Effector CD4-positive, alpha-beta T cell (primary cell): Measurements from ENCODE around the gene OPA1.
"Not testable (repeated sequence)": the region's sequence is repeated elsewhere in the genome, so short reads cannot be mapped to it uniquely, and the experiment has no call there.

Experiments used
- DNase-seq: peaks from one replicate; pipeline ENCODE4 v3.0.0-alpha.2; 2020

Gene OPA1

GRCh38 chr3:193593668-193594030, 641 bp downstream of the OPA1 start:
- peak; percentile 14 for DNase-seq

DNA sequence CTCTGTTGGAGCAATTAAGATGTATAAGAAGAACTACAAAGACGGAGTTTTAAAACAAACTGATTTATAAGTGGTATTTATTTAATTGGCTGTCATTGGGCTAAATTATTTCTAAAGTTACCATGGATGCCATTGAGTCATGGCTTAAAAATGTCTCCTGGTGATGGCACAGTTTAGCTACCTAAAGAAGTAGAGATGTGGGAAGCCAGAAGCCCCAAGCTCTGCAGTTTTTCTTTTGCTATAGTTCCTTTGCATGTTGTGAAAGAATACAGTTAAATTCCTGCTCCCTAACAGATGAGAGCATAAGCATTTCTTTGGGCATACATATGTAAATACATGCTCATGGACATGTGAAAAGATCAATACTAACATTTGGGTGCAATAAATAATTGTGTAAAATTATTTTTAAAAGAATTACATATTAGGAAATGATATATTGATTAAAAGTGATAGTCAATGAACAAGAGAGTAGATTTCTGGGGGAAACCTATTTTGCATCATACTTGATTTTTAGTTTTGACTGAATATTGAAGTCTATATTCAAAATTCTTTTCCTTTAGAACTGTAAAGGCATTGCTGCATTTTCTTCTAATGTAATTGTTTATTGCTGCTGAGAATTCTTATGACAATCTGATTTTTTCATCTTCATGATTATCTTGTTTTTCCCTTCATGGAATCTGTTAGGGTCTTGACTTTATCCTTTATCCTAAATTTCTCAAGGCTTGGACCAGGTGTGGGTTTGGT, 2.1 kb downstream of the OPA1 start:
- no peak for DNase-seq

- no peak for DNase-seq
Observed at GRCh38 chr3:193595939-193596487, 3.0 kb downstream of the OPA1 start.

- DNase-seq, result no peak
Observed at GRCh38 chr3:193598202-193598601, 5.2 kb downstream of the OPA1 start.

- no peak for DNase-seq
Observed at GRCh38 chr3:193599393-193599792, 6.4 kb downstream of the OPA1 start.

DNA sequence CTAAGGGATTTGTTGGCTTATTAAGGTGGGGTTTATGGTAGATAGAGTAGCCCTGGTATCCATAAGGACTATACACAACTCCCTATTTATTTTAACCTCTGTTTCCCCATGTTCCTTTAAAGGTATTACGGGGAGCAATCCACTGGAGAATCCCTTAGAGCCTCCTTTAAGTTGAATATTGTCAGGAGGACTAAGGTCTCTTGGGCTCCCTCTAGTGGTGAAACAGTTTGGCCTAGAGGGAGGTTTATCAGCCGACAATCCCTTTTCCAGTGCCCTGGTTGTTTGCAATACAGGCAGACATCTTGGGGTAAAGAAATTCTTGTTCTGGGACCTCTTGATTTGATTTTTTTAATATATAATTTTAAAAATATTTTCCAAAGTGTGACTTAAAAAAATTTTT, 12.9 kb downstream of the OPA1 start:
- peak; percentile 53 for DNase-seq

DNA sequence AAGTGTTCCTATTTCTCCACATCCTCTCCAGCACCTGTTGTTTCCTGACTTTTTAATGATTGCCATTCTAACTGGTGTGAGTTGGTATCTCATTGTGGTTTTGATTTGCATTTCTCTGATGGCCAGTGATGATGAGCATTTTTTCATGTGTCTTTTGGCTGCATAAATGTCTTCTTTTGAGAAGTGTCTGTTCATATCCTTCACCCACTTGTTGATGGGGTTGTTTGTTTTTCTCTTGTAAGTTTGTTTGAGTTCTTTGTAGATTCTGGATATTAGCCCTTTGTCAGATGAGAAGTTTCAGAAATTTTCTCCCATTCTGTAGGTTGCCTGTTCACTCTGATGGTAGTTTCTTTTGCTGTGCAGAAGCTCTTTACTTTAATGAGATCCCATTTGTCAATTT, 13.9 kb downstream of the OPA1 start:
- DNase-seq, result not testable (repeated sequence)

DNA sequence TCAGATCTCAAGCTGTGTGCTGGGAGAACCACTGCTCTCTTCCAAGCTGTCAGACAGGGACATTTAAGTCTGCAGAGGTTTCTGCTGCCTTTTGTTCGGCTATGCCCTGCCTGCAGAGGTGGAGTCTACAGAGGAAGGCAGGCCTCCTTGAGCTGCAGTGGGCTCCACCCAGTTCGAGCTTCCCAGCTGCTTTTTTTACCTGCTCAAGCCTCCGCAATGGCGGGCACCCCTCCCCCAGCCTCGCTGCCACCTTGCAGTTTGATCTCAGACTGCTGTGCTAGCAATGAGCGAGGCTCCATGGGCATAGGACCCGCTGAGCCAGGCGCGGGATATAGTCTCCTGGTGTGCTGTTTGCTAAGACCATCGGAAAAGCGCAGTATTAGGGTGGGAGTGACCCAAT, 17.5 kb downstream of the OPA1 start:
- DNase-seq, result not testable (repeated sequence)

GRCh38 chr3:193614430-193614829, 21.4 kb downstream of the OPA1 start:
- no peak for DNase-seq

GRCh38 chr3:193617628-193618027, 24.6 kb downstream of the OPA1 start:
- no peak for DNase-seq

GRCh38 chr3:193620057-193620456, 27.0 kb downstream of the OPA1 start:
- DNase-seq, result no peak

GRCh38 chr3:193620650-193621049, 27.6 kb downstream of the OPA1 start:
- no peak for DNase-seq

DNA sequence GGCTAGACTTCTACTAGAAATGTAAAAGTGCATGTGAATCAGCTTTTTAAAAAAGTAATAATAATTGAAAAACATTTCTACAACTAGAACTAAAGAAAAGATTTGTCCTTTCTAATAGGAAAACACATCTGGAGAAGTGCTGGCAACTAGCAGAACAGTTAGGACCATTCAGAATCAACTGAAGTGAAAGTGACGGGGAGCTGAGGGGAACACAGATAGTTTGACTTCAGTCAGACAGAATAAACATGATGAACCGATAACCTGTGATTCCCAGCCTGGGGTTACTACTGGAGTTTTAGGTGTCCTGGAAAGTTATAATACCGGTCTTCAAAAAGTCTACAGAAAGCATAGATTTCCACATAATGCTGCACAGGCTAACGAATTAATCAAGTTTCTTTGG, 28.1 kb downstream of the OPA1 start:
- no peak for DNase-seq

DNA sequence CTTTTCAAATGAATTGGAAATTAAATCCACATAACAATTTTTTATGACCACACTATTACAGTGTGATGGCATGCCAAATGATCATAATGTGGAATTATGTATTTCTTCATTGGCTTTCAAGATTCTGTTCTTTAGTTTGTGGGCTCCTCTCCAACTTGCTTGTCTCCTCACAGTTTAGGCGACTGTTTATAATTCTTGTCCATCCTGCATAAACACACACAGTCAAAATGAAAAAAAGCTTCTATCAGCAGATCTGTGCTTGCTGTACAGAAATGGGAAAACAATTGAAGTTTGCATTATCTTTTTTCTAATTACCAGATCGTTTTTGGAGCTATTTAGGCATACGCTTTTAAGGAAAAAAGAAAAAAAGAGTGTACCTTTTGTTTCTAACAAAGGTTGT, 37.0 kb downstream of the OPA1 start:
- DNase-seq, result no peak

DNA sequence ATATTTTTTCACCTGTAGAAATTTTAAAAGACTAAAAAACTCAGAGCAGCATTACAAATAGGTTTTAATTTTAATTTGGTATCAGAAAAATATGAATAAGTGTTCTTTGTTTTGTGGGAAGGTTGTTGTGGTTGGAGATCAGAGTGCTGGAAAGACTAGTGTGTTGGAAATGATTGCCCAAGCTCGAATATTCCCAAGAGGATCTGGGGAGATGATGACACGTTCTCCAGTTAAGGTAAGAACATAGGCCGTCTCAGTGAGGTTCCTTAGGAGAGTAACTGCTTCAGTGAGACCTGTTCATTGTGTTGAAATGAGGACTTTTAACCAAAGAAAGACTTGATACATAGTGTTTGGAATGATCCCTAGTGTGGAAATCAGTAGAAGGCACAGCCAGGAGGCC, 44.8 kb downstream of the OPA1 start:
- DNase-seq, result no peak

DNA sequence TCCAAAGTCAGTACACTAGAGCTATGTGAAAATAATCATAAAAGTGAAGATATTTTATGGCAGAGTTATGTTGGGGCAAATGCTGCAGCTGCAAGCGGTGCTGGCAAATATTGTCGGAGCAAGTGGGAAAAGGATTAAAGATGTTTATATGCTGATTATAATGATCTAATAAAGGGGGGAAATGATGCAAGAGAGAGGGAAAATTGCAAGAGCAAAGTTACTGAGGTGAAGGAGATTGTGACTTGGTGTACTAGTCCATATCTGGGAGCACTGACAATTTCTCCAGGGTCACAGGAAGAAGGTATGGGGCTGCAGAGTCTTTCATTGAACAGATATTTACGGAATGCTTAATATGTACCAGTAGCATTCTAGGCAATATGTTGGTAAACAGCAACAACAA, 45.8 kb downstream of the OPA1 start:
- no peak for DNase-seq

GRCh38 chr3:193640165-193640715, 47.2 kb downstream of the OPA1 start:
- no peak for DNase-seq

- no peak for DNase-seq
Observed at GRCh38 chr3:193640728-193641439, 47.9 kb downstream of the OPA1 start.

DNA sequence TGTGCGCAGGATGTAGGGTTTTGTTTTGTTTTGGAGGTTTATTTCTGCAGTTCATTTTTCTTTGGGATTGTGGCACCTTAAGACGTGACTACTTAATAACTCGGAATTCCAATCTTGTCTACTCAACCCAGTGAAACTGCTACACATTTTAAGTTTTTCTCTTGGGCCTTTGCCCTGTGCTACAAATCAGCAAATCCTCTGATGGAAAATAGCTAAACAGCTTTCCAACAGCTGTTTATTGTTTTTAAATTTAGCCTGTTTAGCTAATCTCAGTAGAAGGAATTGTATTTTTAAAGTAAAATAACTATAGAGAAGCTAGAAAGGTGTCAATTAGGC, 48.4 kb downstream of the OPA1 start:
- DNase-seq, result no peak

GRCh38 chr3:193645806-193646205, 52.8 kb downstream of the OPA1 start:
- DNase-seq, result no peak

DNA sequence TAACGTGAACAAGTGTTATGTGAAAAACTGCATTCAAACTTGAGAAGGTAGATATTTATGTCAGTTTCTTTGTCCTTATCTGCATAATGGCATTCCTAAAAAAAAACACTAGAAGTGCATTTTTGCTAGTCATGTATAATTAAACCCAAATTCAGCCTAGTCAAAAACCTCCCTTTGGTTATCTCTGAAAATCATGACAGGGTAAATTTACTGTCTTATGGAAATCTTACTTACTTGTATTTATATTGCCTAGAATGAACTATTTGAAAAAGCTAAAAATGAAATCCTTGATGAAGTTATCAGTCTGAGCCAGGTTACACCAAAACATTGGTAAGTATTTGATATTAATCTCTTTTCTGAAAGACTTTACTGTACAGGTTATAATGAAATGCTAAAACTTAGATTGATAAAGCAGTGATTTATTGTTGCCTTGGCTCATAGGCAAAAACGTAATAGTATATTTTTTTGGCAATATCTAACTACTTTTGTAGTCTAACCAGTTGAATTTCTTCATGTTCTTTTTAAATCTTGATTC, 55.6 kb downstream of the OPA1 start:
- no peak for DNase-seq

GRCh38 chr3:193650585-193650984, 57.6 kb downstream of the OPA1 start:
- no peak for DNase-seq

GRCh38 chr3:193655831-193656433, 62.9 kb downstream of the OPA1 start:
- no peak for DNase-seq
